Left forelimb (tissue), 1 donor: ENCODE data around the gene AFAP1.
A peak's percentile ranks its signal among the peaks of the same experiment; 100 is the strongest.

Experiments used
- DNase-seq: peaks from one replicate; pipeline ENCODE4 v3.0.0-alpha.2; 2018; ENCODE audit warnings: low spot score

The AFAP1 gene

DNA sequence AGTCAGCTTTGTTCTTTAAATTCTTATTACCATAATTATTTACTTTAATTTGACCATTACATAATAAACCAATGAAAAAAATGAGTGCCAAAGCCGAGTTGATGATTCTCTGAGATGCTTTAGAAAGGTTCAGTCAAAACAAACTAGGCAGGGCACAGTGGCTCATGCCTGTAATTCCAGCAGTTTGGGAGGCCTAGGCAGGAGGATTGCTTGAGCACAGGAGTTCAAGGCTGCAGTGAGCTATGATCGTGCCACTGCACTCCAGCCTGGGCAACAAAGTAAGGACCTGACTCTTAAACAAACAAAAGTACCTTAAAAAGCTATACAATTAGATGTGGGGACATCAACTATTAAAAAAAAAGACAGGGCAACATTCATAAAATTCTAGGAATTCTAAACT, 75.0 kb downstream of the AFAP1 start:
- DNase-seq: peak; percentile 1

DNA sequence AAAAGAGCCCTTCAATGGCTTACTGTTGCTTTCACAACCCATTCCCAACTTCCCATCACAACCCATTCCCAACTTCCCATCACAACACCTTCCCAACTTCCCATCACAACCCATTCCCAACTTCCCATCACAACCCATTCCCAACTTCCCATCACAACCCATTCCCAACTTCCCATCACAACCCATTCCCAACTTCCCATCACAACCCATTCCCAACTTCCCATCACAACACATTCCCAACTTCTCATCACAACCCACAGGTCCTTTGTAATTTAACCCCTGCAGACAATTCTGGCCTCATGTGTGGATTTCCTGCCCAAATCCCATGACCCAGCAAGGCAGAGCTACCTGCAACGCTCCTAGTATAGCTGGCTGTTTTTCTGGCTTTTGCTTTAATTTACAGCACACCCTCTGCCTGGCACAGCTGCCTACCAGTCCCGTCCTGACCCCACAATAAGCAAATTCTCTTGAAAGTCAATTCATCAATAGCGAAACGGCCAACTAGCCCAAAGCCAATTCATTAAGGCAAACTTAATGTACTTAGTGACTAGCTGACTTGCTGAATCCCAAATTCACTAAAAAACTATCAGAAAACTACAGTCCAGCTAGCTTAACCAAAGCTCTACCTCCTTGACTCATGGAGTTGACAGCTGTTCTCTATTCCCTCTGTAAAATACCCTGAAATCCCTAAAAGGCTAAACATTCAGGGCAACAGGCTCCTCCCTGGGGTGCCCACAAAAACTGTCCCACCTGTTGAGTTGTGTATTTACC, 75.6 kb downstream of the AFAP1 start:
- DNase-seq: peak; percentile 91

DNA sequence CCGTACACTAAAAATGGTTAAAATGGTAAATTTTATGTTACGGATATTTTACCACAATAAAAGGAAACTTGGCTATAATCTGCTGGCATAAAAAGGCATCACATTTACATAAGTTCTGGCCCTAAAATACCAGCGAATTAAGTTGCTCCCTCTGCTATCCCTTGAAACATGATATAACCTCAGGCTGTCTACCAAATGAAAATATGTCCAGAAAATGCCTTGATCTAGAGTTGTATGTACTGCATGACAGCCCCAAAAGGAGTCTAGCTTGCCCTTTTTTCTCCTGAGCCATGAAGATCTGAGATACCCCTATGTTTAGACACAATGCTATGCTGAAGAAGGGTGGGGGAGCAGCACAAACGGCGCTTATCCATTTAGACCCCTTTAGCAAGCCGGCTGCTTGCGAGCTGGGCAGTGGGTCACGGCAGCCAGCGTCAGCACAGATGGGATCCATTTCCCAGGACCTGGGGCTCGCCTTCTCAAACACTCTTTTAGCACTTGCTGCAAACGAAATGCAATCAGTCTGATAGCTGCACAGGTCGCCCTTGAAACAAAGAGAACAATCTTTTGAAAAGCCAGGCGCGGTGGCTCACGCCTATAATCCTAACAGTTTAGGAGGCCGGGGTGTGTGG, 77.0 kb downstream of the AFAP1 start:
- DNase-seq: peak; percentile 64

DNA sequence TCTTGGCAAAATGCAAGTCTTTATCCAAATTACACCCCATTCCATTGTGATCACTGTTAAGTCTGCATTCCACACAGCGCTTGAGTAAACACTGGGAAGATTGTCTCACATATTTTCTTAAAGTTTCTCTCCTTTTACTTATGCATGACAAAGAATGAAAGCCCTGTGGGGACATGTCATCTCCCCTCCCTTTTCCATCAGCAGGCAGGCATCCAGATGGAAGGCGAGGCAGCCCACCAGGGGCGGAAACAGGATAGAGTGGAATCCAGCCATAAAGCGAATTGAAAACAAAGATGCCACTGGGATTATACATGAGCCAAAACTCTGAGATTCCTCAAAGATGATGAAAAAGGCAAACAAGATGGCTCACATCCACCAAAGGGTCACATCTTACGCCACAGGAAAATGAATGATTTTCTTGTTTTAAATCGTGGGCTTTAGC, 78.2 kb downstream of the AFAP1 start:
- DNase-seq: no peak

DNA sequence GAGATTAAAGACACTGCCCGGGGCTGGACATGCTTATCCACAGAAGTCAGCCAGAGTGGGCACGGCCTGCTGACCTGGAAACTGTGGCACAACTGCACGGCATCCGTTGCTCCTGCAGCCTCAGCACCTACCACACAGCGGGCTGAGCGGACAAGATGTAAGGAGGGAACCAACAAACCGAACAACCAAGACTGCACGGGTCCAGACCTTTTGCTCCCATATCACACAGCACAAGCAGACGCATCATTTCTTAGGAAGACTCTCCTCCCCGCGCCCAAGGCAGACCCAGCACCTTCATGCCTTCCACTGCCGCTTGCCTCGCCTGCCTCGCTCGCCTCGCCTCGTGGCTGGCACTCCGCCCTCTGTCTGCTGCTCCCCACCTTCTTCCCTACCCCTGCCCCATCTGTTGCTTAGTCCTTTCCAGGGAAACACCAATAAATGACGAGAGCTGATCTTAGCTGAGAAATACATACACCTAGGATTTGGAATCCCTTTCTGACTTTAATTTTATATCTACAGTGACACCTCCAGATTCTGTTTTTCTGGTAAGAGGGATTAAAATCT, 79.0 kb downstream of the AFAP1 start:
- DNase-seq: no peak

DNA sequence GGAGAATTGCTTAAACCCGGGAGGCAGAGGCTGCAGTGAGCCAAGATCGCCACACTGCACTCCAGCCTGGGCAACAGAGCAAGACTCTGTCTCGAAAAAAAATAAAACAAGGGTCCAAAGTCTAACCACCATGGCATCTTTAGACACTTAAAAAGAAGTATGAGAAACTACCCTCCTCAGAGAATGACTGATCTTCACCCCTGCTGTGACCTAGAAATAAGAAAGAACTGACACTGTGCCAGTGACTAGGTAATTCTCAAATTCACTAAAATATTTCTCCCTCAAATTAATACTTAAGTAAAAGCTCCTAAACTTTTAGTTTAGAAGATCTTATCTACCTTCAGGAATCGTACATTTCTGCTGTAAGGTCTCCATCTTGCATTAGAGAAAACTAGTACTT, 80.3 kb downstream of the AFAP1 start:
- no peak for DNase-seq

DNA sequence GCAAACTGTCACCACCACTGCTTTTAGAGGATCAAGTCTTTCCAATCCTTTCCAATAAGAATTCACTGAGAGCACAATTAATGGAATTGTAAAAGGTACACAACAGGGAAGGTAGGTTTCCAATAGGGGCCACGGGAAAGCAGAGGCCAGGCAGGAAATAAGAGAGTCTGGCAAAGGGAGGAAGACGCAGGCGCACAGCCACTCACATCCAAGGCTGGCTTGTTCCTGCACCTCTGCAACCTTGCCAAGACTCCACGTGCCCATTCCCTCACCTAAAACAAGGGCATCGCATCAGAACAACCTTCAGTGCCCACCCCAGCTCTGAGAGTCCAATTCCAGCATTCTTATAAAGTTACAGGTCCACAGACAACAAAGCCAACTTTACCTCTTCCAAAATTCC, 81.2 kb downstream of the AFAP1 start:
- no peak for DNase-seq

DNA sequence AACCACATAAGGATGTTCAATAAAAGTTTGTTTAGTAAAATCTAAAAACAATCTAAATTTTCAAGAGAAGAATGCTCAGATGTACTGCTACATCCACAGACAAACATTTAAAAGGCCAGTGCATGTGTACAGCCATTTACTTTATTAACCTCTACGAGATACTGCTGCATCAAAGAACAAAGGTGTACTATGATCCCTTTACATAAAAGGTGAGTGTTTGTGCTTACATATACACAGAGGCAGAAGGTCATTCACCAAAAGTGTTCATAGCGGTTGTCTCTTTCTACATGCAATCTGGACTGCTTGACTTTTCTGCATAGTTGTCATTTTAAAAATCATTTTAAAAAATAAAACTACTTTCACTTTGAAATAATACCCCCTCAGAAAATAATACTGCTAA, 81.7 kb downstream of the AFAP1 start:
- no peak for DNase-seq

DNA sequence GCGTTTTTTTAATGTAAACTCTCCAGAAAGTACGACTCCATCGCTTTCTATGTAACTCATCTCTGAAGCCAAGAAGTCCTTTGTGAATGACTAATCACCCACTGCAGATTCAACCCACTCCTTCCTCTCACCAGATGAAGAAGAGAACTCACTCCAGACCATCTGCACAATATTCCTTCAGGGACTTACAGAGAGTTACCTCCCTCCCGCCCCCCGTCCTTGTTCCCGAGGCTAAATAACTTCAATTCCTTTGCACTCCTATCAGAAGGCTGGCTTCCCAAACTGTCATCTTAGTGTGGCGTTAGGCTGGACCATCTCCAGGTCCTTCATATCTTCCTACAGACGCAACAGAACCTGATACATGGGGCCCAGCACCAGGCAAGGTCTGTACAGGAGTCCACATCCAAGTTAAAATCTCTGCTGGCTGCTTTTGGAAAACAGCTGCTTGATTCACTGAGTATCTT, 82.4 kb downstream of the AFAP1 start:
- peak; percentile 73 for DNase-seq

DNA sequence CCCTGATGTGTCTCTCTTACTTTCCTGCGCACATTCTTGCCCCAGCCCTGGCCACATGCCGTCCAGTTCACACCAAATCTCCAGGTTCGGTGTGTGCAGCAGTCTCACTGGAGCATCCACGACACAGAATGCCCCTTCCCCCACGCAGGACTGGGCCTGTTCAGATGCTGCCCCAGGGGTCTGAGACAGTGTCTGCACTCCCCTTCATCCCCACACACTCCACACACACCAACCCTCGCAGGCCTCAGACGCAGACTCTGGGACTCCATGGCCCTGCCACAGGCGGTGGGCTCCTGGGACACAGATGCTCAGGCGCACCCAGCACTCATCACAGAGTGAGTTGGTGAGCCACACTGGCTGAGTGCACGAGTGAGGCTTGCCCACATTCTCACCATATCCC, 83.9 kb downstream of the AFAP1 start:
- peak; percentile 61 for DNase-seq

DNA sequence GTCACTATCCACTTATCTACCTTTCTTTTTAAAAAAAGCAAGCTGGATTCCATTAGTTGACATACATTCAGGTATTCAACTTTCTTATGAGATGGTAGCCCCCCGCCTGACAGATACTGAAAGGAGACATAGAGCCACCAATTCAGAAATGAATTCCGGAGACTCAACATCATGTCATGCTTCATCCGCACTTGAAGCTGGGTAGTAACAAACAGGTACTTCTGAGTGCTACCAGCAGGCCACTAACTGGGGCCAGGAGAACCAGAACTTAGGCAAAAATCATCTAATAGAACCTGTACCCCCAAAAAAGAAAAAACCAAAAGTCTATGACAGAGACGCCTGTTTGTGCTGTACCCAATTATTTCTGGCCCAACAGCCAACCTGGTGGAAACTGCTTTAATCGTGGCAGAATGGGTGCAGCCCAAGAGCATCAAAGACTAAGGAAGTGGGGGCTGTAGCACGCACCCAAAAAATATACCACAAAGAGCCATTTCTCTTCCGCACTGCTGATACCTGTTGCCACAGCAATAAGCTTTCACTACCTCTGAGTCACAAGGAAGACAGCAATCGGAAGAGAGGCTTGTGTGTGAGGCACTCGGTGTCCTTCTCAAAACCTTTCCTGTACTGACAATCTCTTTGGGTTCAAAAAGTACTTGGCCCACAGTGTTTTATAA, 84.8 kb downstream of the AFAP1 start:
- no peak for DNase-seq

DNA sequence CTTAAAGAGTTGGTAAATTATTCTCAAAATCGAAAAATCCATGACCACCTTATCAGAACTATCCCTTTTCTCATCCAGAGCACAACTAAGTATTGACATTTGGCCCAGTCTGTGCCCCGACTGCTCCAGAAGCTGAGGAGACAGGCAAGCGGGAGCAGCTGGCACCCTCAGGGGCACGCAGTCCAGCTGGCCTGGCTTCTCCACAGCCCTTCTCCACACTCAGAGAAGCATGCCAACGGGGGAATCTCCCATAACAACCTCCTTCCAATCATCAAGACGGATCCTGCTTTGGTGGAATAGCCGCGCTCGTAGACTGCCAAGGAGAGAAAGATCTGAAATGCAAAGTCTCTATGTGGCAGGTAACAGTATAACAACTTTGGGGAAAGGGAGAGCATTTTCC, 85.4 kb downstream of the AFAP1 start:
- peak; percentile 65 for DNase-seq

DNA sequence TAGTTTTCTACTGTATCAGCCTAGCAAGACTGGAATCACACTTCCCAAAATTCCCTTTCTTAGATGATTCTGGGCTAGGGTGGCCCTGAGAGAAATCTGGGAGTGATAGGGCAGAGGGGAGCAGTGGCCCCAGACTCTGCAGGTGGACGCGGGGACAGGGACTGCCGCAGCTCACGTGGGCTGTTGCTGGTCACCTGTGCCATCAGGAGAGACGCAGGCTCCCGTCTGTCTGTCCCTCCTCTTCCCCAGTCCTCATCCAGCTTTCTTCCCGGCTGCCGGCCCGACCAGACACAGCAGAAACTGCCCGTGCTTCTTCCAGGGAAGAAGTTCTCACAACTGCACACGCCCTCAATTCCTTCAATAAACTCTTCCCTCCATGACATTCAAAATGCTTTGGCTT, 86.4 kb downstream of the AFAP1 start:
- no peak for DNase-seq

DNA sequence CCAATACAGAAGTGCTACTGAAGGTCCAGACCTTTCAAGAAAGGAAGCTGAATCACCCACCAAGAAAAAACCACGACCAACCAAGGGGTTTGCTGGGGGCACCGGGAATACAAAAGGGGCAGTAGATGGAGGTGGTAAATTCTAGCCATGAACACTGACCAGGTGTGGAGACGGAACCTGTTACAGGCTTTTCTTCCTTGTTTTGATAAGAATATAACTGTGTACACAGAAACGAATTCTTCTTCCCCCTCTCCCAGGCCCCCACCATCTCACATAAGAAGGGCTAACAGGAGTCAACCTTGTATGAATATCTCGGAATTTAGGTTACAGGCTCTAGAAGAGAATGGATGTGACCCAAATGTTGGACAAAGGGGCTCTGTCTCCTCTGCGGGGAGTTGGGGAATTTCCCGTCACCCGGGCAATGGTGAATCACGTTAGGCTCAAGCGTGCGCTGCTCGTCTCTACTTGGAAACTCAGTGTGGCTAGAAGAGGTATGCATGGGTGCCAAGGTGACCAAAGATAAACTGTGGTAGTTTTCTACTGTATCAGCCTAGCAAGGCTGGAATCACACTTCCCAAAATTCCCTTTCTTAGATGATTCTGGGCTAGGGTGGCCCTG, 87.0 kb downstream of the AFAP1 start:
- DNase-seq: no peak

DNA sequence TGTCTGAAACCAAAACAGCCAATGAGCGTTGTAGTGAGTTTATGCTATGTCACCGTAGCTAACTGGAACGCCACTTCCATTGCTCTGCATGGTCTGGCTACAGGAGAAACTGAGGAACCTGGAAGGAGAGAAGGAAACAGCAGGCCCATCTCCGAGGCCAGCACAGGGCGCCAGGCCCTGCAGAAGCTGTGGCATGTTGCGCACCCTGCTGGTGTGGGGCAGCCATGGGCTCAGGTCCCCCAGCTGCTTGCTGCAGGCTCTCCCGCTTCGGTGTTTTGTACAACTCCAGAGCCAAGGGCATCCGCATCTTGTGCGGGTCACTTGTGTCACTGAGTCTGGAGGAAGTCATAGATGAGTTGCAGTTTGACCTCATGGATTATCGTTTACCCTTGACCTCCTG, 89.2 kb downstream of the AFAP1 start:
- peak; percentile 45 for DNase-seq

DNA sequence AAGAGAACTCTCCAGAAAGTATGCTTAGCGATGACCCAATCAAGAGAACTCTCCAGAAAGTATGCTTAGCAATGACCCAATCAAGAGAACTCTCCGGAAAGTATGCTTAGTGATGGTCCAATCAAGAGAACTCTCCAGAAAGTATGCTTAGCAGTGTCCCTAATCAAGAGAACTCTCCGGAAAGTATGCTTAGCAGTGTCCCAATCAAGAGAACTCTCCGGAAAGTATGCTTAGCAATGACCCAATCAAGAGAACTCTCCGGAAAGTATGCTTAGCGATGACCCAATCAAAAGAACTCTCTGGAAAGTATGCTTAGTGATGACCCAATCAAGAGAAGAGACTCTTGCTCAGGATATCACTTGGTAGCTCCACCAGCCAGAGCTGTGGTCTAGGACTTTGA, 92.5 kb downstream of the AFAP1 start:
- no peak for DNase-seq

DNA sequence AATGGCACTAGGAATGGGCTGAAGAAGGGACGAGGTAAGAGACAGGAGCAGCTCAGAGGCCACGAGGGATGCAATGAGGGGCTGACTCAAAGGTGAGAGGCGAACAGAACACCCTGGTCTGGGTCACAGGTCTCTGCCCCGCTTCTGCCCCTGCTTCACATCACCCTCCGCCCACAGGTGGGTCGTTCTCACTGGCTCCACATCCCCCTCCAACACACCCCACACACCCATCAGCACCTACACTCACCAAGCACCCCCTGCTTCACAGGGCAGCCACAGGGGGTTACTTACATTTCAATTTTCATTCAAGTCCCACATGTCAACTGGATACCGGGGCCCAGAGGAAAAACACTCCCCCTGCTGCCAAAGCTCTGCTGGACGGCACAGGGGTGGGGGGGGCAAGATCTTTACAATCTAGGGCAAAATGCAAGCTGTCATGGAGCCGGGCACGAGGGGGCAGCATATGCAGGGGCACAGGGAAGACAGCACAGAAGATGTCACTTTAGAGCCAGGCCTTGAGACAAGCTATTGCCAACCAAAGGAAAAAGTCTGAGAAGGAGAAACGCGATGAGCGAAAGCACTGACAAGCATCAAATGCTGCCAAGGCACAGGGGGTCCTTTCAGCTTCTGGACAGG, 94.0 kb downstream of the AFAP1 start:
- DNase-seq: no peak

DNA sequence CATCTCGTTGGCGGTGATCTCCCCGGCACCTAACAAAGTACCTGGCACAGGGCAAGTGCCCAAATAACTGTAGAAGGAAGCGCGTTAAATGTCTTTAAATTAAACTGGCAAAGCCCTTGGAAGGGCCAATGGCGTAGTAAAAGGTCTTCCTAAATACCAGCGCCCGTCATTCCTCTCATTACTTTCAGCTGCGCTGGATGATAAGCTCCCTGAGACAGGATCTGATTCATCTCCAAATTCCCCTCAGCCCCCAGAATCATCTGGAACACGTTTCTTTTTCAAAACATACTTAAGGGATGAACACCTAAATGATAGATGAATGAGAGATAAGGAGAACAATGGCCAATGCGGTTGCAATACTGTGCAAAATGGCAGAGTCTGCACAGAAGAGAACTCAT, 95.1 kb downstream of the AFAP1 start:
- no peak for DNase-seq

DNA sequence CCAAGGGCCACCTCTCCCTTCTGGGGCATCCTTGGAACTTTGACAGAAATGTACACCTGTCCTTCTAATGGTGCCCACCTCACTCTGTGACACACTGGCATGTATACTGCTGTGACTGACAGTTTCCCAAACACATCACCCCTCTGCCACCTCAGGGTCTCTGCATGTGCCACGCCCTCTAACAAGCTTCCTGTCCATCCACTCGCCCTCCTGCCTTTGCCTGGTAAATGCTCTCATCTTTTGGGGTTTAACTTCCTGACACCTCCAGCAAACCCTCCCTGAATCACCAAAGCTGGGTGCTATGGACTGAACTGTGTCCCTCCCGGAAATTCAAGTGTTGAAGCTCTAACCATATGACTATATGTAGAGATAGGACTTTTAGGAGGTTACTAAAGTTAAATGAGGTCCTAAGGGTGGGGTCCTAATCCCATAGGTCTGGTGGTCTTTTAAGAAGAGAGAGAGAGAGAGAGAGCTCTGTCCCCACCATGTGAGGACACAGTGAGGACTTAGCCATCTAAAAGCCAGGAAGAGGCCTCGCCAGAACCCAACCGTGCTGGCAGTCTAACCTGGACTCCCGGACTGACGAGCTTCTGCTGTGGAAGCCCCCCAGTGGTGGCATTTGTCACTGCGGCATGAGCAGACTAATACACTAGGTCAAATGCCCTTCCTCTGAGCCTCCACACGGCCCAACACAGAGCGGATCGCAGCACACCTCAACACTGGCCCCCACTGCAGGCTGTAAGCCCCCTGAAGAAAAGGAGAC, 95.6 kb downstream of the AFAP1 start:
- peak; percentile 63 for DNase-seq

DNA sequence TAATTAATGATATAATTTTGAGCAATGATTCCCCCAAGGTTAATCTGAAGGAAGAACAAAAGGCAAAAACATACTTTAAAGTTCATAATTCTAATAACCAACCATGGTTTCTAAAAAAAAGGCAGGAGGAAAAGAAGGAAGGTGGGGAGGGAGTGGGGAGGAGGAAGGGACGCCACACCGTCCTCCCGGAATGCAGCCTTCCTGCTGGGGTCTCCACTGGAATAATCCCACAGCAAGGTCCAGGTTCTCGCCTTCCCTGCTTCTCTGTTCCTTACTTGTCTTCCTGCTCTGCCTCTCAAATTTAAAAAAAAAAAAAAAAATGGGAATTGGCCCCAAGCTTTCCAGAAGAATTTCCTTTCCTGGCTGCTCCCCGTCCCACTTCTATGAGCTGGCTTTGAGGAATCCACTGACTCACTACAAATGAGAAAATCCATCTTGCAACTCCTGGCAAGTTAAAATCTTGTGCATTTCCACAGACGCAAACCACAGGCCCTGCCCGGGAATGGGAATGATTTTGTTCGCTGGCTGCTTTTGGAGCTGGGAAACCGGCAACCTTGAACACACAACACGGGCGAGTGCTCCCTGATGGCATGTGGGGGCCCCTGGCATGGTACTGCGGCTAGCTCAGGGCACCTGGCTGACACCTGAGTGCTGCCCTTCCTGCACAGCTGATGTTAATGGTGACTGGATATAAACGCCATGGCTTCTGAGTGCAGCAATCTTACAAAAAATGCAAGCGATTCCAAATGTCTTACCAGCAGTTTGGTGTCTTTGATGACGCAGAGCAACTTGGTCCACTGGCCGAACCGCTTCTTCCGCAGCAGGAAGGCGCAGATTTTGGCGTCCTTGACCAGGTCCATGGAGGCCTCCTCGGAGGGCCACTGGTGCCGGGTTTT, 97.0 kb downstream of the AFAP1 start:
- peak; percentile 82 for DNase-seq
